HepG2 (cell line): ENCODE measurements around the gene ADGRB3. TPM values are rescaled to one million over a fixed set of nuclear protein-coding genes. Genes with fewer than 3 reads are reported as not detected.

Source experiments
- ATAC-seq: fragments of 200-7000 bp; cut with Tn5 transposase; 3 replicates; pipeline ENCODE4 v1.9.1; 2020; ENCODE audit warnings: mild to moderate bottlenecking, moderate library complexity
- BruUV-seq: library from RNA; stranded (reverse); fragments of 400-500 nt; replicated peaks from 2 replicates; lab custom pipeline; 2021; lab: Mats Ljungman, UMichigan
- CTCF ChIA-PET: fragments of 300-600 bp; formaldehyde crosslinking; extraction: SDS; loops from one replicate; lab custom pipeline; 2021; ENCODE audit warnings: low total read pairs, inconsistent platforms, low intra/inter-chr PET ratio; lab: Yijun Ruan, JAX
- POLR2A ChIA-PET: fragments of 350-600 bp; sonication (Branson Sonifier 250); formaldehyde crosslinking; loops from one replicate; lab custom pipeline; 2020; ENCODE audit warnings: antibody characterized with exemption, inconsistent platforms; lab: Yijun Ruan, JAX
- DNase-seq: peaks from one replicate; pipeline ENCODE4 v3.0.0-alpha.2; 2015; ENCODE audit warnings: low spot score
- FAIRE-seq: peaks from 3 replicates; lab custom pipeline; 2011; peaks lifted over from hg19 to GRCh38; lab: Jason Lieb, UNC
- H2AFZ ChIP-seq: one replicate; pipeline ENCODE4 v1.6.1; 2011; ENCODE audit warnings: low read length, inconsistent platforms
- H3K27ac ChIP-seq: fragments of 300-600 bp; 3 replicates; pipeline ENCODE4 v1.8.0; 2011; ENCODE audit warnings: mixed run types, mild to moderate bottlenecking, mixed read lengths, low read length, inconsistent platforms; ENCODE audit not compliant: insufficient read depth; ENCODE audit errors: extremely low read length
- H3K27me3 ChIP-seq, 2 experiments: fragments of 200-600 bp in 1 of 2; 2 replicates in 1 of 2; 3 replicates in 1 of 2; pipeline versions ENCODE4 v1.6.0 to v1.8.0; 2011; ENCODE audit warnings: low read length in 2 of 2, mild to moderate bottlenecking in 2 of 2, moderate library complexity in 2 of 2, inconsistent platforms in 1 of 2; ENCODE audit not compliant: insufficient read depth in 2 of 2, control insufficient read depth in 1 of 2
- H3K36me3 ChIP-seq, 2 experiments: fragments of 200-600 bp in 1 of 2; replicated peaks in 1 of 2; 2 replicates in 1 of 2; 3 replicates in 1 of 2; pipeline versions ENCODE4 v1.5.1 to v1.8.0; 2011; ENCODE audit warnings: low read length in 2 of 2, inconsistent platforms in 1 of 2; ENCODE audit not compliant: insufficient read depth in 2 of 2, control insufficient read depth in 1 of 2
- H3K4me1 ChIP-seq: 2 replicates; pipeline ENCODE4 v1.5.1; 2012; ENCODE audit warnings: low read length, inconsistent platforms; ENCODE audit not compliant: insufficient read depth
- H3K4me2 ChIP-seq: 2 replicates; pipeline ENCODE4 v1.6.0; 2011; ENCODE audit warnings: low read depth, low read length, inconsistent platforms
- H3K4me3 ChIP-seq, 3 experiments: fragments of 200-600 bp in 1 of 3; sonication (generic), shearing (Covaris generic) in 1 of 3; replicated peaks in 1 of 3; 2 replicates each; pipeline ENCODE4 v1.5.1; 2011 to 2016; ENCODE audit warnings: low read length in 3 of 3, inconsistent platforms in 2 of 3, low read depth in 2 of 3, mild to moderate bottlenecking in 2 of 3, control low read depth in 1 of 3, mixed read lengths in 1 of 3; ENCODE audit not compliant: insufficient read depth in 1 of 3
- H3K79me2 ChIP-seq: one replicate; pipeline ENCODE4 v1.6.1; 2011; ENCODE audit warnings: low read length, inconsistent platforms; ENCODE audit not compliant: insufficient read depth
- H3K9ac ChIP-seq: 2 replicates; pipeline ENCODE4 v1.6.0; 2011; ENCODE audit warnings: mild to moderate bottlenecking, low read depth, low read length, inconsistent platforms; ENCODE audit not compliant: insufficient read depth
- H3K9me3 ChIP-seq: 2 replicates; pipeline ENCODE4 v1.5.1; 2012; ENCODE audit warnings: mild to moderate bottlenecking, low read length
- H4K20me1 ChIP-seq: 2 replicates; pipeline ENCODE4 v1.6.0; 2011; ENCODE audit warnings: inconsistent platforms, mild to moderate bottlenecking, low read length, moderate library complexity; ENCODE audit not compliant: insufficient read depth
- PCBP2 ChIP-seq: fragments of 200-400 bp; formaldehyde crosslinking; optimal IDR thresholded peaks from 2 replicates; pipeline ENCODE3; 2018; ENCODE audit warnings: low read length, low read depth; ENCODE audit not compliant: poor library complexity, severe bottlenecking
- PHF5A ChIP-seq: IDR thresholded peaks from one replicate; pipeline ENCODE4 v1.6.1; 2018; ENCODE audit warnings: low read depth, missing genetic modification reagents; ENCODE audit not compliant: unreplicated experiment
- ZIK1 ChIP-seq: sonication (generic); formaldehyde crosslinking; IDR thresholded peaks from 2 replicates; pipeline ENCODE4 v1.5.0; 2020; ENCODE audit warnings: mild to moderate bottlenecking, low read depth, missing genetic modification reagents, borderline replicate concordance
- ZNF556 ChIP-seq: sonication (generic); formaldehyde crosslinking; IDR thresholded peaks from 2 replicates; pipeline ENCODE4 v1.4.0; 2020; ENCODE audit warnings: mild to moderate bottlenecking, missing genetic modification reagents, borderline replicate concordance
- WGBS: methylation state at CpG from one replicate; pipeline ENCODE4 v1.1.6; 2017; ENCODE audit warnings: low lambda C conversion rate; 5-methylcytosine and 5-hydroxymethylcytosine counted together
- in situ Hi-C: cut with HindIII; loops from 2 replicates; pipeline ENCODE4 v1.10.0; 2017; ENCODE audit warnings: low pct_unique_long_range_greater_than_20kb; ENCODE audit not compliant: extremely low pct_ligation_motif_present
- intact Hi-C: fragments of 100-400 bp; cut with micrococcal nuclease; formaldehyde crosslinking; loops from one replicate; pipeline ENCODE4 v1.10.0; 2022; ENCODE audit not compliant: unreplicated experiment
- polyA plus RNA-seq, 8 experiments: library from polyadenylated mRNA; depleted of rRNA in 3 of 8; stranded (reverse) in 7 of 8; unstranded in 1 of 8; fragments of >200 nt; fragmentation: Illumina TruSeq in 4 of 8; extraction: Trizol in 4 of 8; gene quantifications; 2 replicates each; pipeline versions ENCODE4 v1.2.1 to v1.2.3, GENCODE V29; 2011 to 2016; ENCODE audit warnings: low read depth in 4 of 8, missing spikeins in 1 of 8, mixed read lengths in 1 of 8; ENCODE audit not compliant: insufficient read depth in 1 of 8
- total RNA-seq, 5 experiments: library from RNA; depleted of rRNA; stranded (reverse); fragments of >200 nt; fragmentation: Illumina TruSeq; extraction: Trizol; gene quantifications; 2 replicates each; pipeline ENCODE4 v1.2.3, GENCODE V29; 2016; ENCODE audit warnings: low read depth in 1 of 5
- TF ChIP-seq, protein P1 (sequence below): sonication (generic); formaldehyde crosslinking; IDR thresholded peaks from 2 replicates; pipeline ENCODE4 v1.4.0; 2020; ENCODE audit warnings: missing genetic modification reagents, mild to moderate bottlenecking, borderline replicate concordance

The ADGRB3 gene
- total and polyA plus RNA-seq, 2 of the 13 experiments (the other 11 are each of a cell fraction or from before 2014, with no cell fraction given), result not detected

DNA sequence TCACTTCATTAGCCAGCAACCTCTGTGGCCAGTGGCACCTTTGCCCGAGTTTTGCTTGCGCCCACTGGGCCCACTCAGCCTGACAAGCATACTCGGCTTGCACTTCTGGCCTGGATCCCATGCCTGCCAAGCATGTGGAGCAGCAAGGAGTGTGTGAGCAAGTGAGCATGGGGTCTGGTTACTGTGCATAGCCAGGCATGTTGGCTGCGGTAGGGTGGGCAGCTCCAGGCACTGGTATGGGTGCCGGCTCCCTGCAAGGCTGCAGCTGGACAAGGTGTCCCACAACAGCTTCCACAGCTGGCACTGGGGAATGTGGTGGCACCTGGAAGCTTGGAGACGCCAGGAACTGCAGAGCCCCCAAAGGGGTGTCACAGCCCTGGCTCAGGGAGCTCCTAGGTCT lies 510.0 kb downstream of the ADGRB3 start:
- 0% methylated on average over 2 of the region's 6 CpGs for WGBS
- Histone ChIP-seq H3K27ac (no peak overlapping the region), H2AFZ (no peak overlapping the region), H3K9ac (no peak overlapping the region), H3K9me3 (peaks cover 15% of the 10 kb centered on the region), H3K27me3 (no peaks in the 10 kb centered on the region), H3K4me2 (no peak overlapping the region), H4K20me1 (no peaks in the 10 kb centered on the region), H3K4me3 (no peak overlapping the region), H3K36me3 (no peaks in the 10 kb centered on the region), H3K4me1 (no peaks in the 10 kb centered on the region), H3K79me2 (no peaks in the 10 kb centered on the region)
- no TSS peak for BruUV-seq
- intact Hi-C loops (no loop called here), in situ Hi-C loops (no loop called here)
- no peak for ATAC-seq
- TF ChIP-seq, protein P1, sequence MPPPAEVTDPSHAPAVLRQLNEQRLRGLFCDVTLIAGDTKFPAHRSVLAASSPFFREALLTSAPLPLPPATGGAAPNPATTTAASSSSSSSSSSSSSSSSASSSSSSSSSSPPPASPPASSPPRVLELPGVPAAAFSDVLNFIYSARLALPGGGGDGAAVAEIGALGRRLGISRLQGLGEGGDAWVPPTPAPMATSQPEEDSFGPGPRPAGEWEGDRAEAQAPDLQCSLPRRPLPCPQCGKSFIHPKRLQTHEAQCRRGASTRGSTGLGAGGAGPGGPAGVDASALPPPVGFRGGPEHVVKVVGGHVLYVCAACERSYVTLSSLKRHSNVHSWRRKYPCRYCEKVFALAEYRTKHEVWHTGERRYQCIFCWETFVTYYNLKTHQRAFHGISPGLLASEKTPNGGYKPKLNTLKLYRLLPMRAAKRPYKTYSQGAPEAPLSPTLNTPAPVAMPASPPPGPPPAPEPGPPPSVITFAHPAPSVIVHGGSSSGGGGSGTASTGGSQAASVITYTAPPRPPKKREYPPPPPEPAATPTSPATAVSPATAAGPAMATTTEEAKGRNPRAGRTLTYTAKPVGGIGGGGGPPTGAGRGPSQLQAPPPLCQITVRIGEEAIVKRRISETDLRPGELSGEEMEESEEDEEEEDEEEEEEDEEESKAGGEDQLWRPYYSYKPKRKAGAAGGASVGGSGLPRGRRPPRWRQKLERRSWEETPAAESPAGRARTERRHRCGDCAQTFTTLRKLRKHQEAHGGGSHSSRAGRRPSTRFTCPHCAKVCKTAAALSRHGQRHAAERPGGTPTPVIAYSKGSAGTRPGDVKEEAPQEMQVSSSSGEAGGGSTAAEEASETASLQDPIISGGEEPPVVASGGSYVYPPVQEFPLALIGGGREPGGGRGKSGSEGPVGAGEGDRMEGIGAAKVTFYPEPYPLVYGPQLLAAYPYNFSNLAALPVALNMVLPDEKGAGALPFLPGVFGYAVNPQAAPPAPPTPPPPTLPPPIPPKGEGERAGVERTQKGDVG (CRISPR knock-in tag), result no peak
- TF ChIP-seq ZIK1 (CRISPR knock-in tag) (no peak), PCBP2 (no peak), PHF5A (CRISPR knock-in tag) (no peak), ZNF556 (CRISPR knock-in tag) (no peak)
- ChIA-PET POLR2A (no interaction called here), CTCF (no interaction called here)
- FAIRE-seq, result no peak
- DNase-seq, result no peak
